BLaER1 treated with 17β-estradiol and CSF1 and Interleukin-3, amounts not matched to agents 10 nM and 100 nM (cell line): ENCODE data around the gene KRT73.

Experiments used
- H3K27ac ChIP-seq, 11 experiments: shearing (Covaris generic); formaldehyde crosslinking; 2 replicates each; pipeline ENCODE4 v1.8.1; 2022
- H3K27me3 ChIP-seq, 11 experiments: shearing (Covaris generic); formaldehyde crosslinking; 2 replicates each; pipeline ENCODE4 v1.8.1; 2022
- H3K36me3 ChIP-seq, 11 experiments: shearing (Covaris generic); formaldehyde crosslinking; 2 replicates each; pipeline ENCODE4 v1.8.1; 2022
- H3K4me1 ChIP-seq, 10 experiments: shearing (Covaris generic); formaldehyde crosslinking; 2 replicates each; pipeline ENCODE4 v1.8.1; 2022
- H3K4me2 ChIP-seq, 11 experiments: shearing (Covaris generic); formaldehyde crosslinking; 2 replicates each; pipeline ENCODE4 v1.8.1; 2022
- H3K4me3 ChIP-seq, 10 experiments: shearing (Covaris generic); formaldehyde crosslinking; 2 replicates each; pipeline ENCODE4 v1.8.1; 2022
- H3K9ac ChIP-seq, 11 experiments: shearing (Covaris generic); formaldehyde crosslinking; 2 replicates each; pipeline ENCODE4 v1.8.1; 2022
- H3K9me3 ChIP-seq, 11 experiments: shearing (Covaris generic); formaldehyde crosslinking; replicated peaks in 1 of 11; 2 replicates each; pipeline ENCODE4 v1.8.1; 2022
- H4K20me1 ChIP-seq, 11 experiments: shearing (Covaris generic); formaldehyde crosslinking; 2 replicates each; pipeline ENCODE4 v1.8.1; 2022
- Cebpa-rat ChIP-seq, 11 experiments: shearing (Covaris generic); IDR thresholded peaks; 2 replicates each; pipeline ENCODE4 v1.8.1; 2022

The KRT73 gene

DNA sequence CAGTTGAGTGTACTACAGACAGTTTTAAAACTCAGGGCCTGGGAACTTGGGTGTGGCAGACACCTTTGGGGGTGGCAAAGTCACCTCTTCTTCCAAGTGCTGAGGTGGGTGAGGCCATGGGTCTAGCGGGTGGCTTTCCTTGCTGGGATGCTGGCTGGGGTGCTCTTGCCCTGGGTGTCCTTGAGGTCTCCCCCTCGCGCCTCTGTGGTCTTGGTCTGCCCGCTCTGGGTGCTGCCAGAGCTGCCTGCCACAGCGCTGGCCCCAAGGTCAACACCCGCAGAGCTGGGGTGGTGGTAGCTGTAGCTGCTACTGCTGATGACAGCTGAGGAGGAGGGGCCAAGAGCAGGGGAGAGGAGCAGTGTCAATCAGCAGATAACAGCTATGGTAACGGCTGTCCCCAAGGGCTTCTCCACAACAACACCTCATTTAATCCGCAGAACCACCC lies 51.5 kb downstream of the KRT73 start:
- no peaks in the 10 kb centered on the region for H3K9me3 ChIP-seq
- H3K4me2 ChIP-seq, result peak overlapping the region in 1 of 11 experiments; percentile 2; a peak in 1 of 22 replicates
- H3K4me3 ChIP-seq, result no peak overlapping the region
- H3K4me1 ChIP-seq, result peaks cover 0 to 7% (median 0%) of the 10 kb centered on the region in 10 experiments; a peak in 4 of 20 replicates
- H3K27me3 ChIP-seq, result no peaks in the 10 kb centered on the region; a peak in 1 of 22 replicates
- no peaks in the 10 kb centered on the region for H3K36me3 ChIP-seq
- no peaks in the 10 kb centered on the region for H4K20me1 ChIP-seq
- TF ChIP-seq Cebpa-rat (IDR thresholded peaks at IDR 0.05), result no peak
- no peak overlapping the region for H3K9ac ChIP-seq
- H3K27ac ChIP-seq, result no peak overlapping the region

DNA sequence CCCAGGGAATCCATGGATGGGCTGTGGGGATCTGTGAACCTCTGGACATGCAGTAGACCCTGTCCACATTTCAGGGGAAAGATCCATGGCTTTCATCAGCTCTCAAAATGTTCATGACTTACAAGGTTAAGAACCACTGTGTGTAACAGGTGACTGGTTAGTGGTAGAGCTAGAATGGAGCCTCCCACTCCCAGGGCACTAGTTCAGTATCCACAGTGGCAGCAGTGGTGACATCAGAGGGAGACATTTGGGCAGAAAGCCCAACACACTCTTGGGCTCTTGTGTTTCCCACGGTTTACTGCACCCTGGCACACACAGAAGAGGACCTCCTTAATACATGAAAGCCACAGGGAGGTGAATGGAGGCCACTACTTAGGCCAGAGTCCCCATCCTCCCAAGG lies 53.8 kb downstream of the KRT73 start:
- Histone ChIP-seq H3K36me3 (no peaks in the 10 kb centered on the region), H3K27me3 (no peaks in the 10 kb centered on the region; a peak in 1 of 22 replicates), H3K4me1 (peaks cover 0 to 7% (median 0%) of the 10 kb centered on the region in 10 experiments; a peak in 4 of 20 replicates), H3K4me2 (no peak overlapping the region), H3K4me3 (no peak overlapping the region), H4K20me1 (no peaks in the 10 kb centered on the region), H3K27ac (no peak overlapping the region), H3K9me3 (no peaks in the 10 kb centered on the region), H3K9ac (no peak overlapping the region)
- no peak for TF ChIP-seq Cebpa-rat (IDR thresholded peaks at IDR 0.05)

DNA sequence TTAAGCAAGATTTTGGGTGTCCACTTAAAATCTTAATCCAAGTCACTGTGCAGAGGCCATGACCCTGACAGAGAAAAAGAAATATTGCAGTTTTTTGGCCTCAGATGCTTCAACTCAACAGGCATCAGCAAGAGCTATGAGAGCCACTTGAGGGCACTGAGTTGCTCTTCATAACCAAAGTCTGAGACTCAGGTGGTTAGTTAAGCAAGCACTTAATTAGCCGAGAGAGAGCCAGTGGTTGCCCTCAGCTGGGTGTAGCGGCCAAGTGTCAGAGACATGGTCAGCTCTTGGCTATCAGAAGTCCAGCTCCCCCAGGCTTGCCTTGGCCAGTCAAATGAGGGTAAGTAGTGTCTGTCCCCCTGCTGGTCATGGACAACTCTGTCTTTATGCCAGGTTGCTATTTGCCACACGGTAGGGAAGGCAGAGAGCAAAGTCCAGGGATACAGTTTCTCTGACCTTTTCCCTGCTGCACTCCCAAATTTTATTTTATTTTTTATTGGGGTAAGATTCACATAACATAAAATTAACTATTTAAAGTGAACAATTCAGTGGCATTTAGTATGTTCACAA lies 56.4 kb downstream of the KRT73 start:
- H4K20me1 ChIP-seq, result no peaks in the 10 kb centered on the region
- H3K4me1 ChIP-seq, result peaks cover 0 to 2% (median 0%) of the 10 kb centered on the region in 10 experiments; a peak in 3 of 20 replicates
- no peaks in the 10 kb centered on the region; a peak in 1 of 22 replicates for H3K27me3 ChIP-seq
- no peak overlapping the region for H3K9ac ChIP-seq
- no peak for TF ChIP-seq Cebpa-rat (IDR thresholded peaks at IDR 0.05)
- H3K9me3 ChIP-seq, result no peaks in the 10 kb centered on the region
- no peak overlapping the region for H3K4me3 ChIP-seq
- no peaks in the 10 kb centered on the region for H3K36me3 ChIP-seq
- no peak overlapping the region for H3K27ac ChIP-seq
- H3K4me2 ChIP-seq, result no peak overlapping the region

DNA sequence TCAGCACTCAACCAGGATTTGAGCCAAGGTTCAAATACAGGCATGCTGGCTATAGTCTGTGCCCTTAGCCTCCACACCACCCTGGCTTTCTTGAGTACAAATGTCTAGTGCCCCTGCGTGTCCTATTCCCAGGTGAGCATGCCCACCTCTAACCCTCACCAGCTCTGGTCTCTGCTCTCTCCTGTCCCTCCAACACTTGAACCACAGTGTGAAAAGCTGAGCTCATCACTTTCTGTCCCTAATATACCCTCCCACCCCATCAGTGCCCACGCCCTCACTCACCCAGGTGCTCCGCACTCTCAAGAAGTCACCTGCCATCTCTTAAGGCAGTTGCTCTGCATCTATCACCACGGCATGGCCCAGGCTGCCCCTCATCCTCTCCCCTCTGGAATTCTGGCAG lies 58.4 kb downstream of the KRT73 start:
- H3K27me3 ChIP-seq, result no peaks in the 10 kb centered on the region; a peak in 1 of 22 replicates
- no peak overlapping the region for H3K4me3 ChIP-seq
- no peak overlapping the region for H3K4me2 ChIP-seq
- no peaks in the 10 kb centered on the region for H3K4me1 ChIP-seq
- TF ChIP-seq Cebpa-rat (IDR thresholded peaks at IDR 0.05), result no peak
- no peaks in the 10 kb centered on the region for H3K36me3 ChIP-seq
- no peaks in the 10 kb centered on the region for H4K20me1 ChIP-seq
- no peaks in the 10 kb centered on the region for H3K9me3 ChIP-seq
- H3K27ac ChIP-seq, result no peak overlapping the region
- no peak overlapping the region for H3K9ac ChIP-seq

DNA sequence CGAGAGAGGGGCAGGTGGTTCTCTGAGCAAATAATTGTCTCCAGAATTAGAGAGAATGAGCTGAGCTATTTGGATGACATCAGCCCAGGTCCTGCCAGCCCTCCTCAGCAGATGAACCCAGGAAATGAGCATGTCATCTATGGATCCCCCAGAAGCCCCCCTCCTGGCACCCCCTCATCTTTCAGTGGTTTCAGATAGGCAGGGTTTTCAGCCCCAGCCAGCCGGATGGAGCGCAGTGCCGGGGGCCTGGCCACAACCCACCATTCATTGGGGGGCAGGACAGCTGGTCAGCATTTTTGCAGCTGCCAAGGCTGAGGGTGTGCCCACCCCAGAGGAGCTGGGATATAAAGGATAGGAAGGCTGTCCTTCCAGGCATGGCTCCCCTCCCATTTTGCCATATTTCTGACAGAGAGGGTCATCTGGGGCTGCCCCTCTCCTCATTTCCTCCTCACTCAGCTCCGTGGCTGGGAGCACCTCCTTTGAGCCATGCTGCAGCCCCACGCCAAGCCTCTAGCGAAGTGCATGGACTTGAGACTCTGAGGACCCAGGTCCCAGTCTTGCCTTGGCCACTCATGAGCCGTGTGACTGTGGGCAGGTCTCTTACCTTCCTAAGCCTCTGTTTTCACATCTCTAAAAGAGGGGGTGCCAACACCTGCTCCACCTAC lies 59.4 kb downstream of the KRT73 start:
- no peak for TF ChIP-seq Cebpa-rat (IDR thresholded peaks at IDR 0.05)

More for the DNA sequence above, 59.4 kb downstream of the KRT73 start:
- no peaks in the 10 kb centered on the region for H3K9me3 ChIP-seq
- H3K4me2 ChIP-seq, result no peak overlapping the region
- H3K4me3 ChIP-seq, result no peak overlapping the region
- H4K20me1 ChIP-seq, result no peaks in the 10 kb centered on the region
- no peak overlapping the region for H3K9ac ChIP-seq
- H3K27ac ChIP-seq, result no peak overlapping the region
- no peaks in the 10 kb centered on the region for H3K4me1 ChIP-seq
- H3K36me3 ChIP-seq, result no peaks in the 10 kb centered on the region
- H3K27me3 ChIP-seq, result no peaks in the 10 kb centered on the region; a peak in 1 of 22 replicates
